Measurements from ENCODE around the gene RDH16. TPM values are rescaled to one million over a fixed set of nuclear protein-coding genes. Genes with fewer than 3 reads are reported as not detected.

RDH16 gene
- total RNA-seq, 4 donors from 2014 or later = 0.65 to 2.4 (median 1.8) TPM

- TF ChIP-seq POLR2AphosphoS5 (IDR thresholded peaks at IDR 0.05) = no peak
- WGBS = 80% methylated on average over 1 of the region's 2 CpGs
Measured at GRCh38 chr12:56958422-56958821, 1.0 kb upstream of the RDH16 start.

GRCh38 chr12:56955631-56956256 lies 1.7 kb downstream of the RDH16 start:
- Histone ChIP-seq H3K36me3 (no peaks in the 10 kb centered on the region), H3K4me1 (peaks cover 11% of the 10 kb centered on the region), H3K4me3 (no peak overlapping the region), H3K27ac (no peak overlapping the region), H3K27me3 (no peaks in the 10 kb centered on the region), H3K9me3 (peaks cover 6% of the 10 kb centered on the region)
- 68% methylated on average over 2 of the region's 2 CpGs for WGBS
- DNase-seq (ENCODE audit: low spot score in 2 of 2) = peak in 1 of 2 donors; percentile 50
- TF ChIP-seq POLR2AphosphoS5 (IDR thresholded peaks at IDR 0.05) (no peak), CTCF (IDR thresholded peaks at IDR 0.05) (no peak), EP300 (IDR thresholded peaks at IDR 0.05) (no peak), POLR2A (IDR thresholded peaks at IDR 0.05) (no peak)

More at GRCh38 chr12:56958422-56958821, 1.0 kb upstream of the RDH16 start:
- H3K4me3 ChIP-seq = no peak overlapping the region
- H3K36me3 ChIP-seq = no peaks in the 10 kb centered on the region
- no peak overlapping the region for H3K27ac ChIP-seq
- H3K4me1 ChIP-seq = peaks cover 11% of the 10 kb centered on the region
- DNase-seq (ENCODE audit: low spot score in 2 of 2) = no peak
- H3K9me3 ChIP-seq = peaks cover 6% of the 10 kb centered on the region
- H3K27me3 ChIP-seq = no peaks in the 10 kb centered on the region

- WGBS = 86% methylated on average over 1 of the region's 6 CpGs
- no peak for TF ChIP-seq POLR2A (IDR thresholded peaks at IDR 0.05)
- TF ChIP-seq POLR2AphosphoS5 (IDR thresholded peaks at IDR 0.05) = no peak
- TF ChIP-seq CTCF (IDR thresholded peaks at IDR 0.05) = no peak
- no peak for TF ChIP-seq EP300 (IDR thresholded peaks at IDR 0.05)
Measured at GRCh38 chr12:56954958-56955355, 2.5 kb downstream of the RDH16 start.

GRCh38 chr12:56954057-56954957 lies 3.1 kb downstream of the RDH16 start:
- Histone ChIP-seq H3K4me1 (peaks cover 11% of the 10 kb centered on the region), H3K27me3 (no peaks in the 10 kb centered on the region), H3K27ac (no peak overlapping the region), H3K9me3 (peaks cover 6% of the 10 kb centered on the region), H3K36me3 (no peaks in the 10 kb centered on the region), H3K4me3 (no peak overlapping the region)
- TF ChIP-seq POLR2A (IDR thresholded peaks at IDR 0.05) (no peak), EP300 (IDR thresholded peaks at IDR 0.05) (no peak), CTCF (IDR thresholded peaks at IDR 0.05) (no peak), POLR2AphosphoS5 (IDR thresholded peaks at IDR 0.05) (no peak)
- DNase-seq (ENCODE audit: low spot score in 2 of 2) = no peak
- 97% methylated on average over 6 of the region's 6 CpGs for WGBS

More at GRCh38 chr12:56954958-56955355, 2.5 kb downstream of the RDH16 start:
- H3K4me1 ChIP-seq = peaks cover 11% of the 10 kb centered on the region
- H3K36me3 ChIP-seq = no peaks in the 10 kb centered on the region
- H3K27ac ChIP-seq = no peak overlapping the region
- no peak for DNase-seq (ENCODE audit: low spot score in 2 of 2)
- H3K4me3 ChIP-seq = no peak overlapping the region
- H3K9me3 ChIP-seq = peaks cover 6% of the 10 kb centered on the region
- H3K27me3 ChIP-seq = no peaks in the 10 kb centered on the region

GRCh38 chr12:56953314-56953713 lies 4.1 kb downstream of the RDH16 start:
- DNase-seq (ENCODE audit: low spot score in 2 of 2) = no peak
- Histone ChIP-seq H3K27ac (no peak overlapping the region), H3K36me3 (no peaks in the 10 kb centered on the region), H3K4me3 (no peak overlapping the region), H3K9me3 (peaks cover 3% of the 10 kb centered on the region), H3K4me1 (peaks cover 11% of the 10 kb centered on the region), H3K27me3 (no peaks in the 10 kb centered on the region)
- WGBS = 44% methylated on average over 1 of the region's 1 CpG
- TF ChIP-seq POLR2A (IDR thresholded peaks at IDR 0.05) (no peak), CTCF (IDR thresholded peaks at IDR 0.05) (no peak), POLR2AphosphoS5 (IDR thresholded peaks at IDR 0.05) (no peak), EP300 (IDR thresholded peaks at IDR 0.05) (no peak)

All from suprapubic skin (tissue), 4 donors.